A549 (cell line): ENCODE results near the gene MAPKAPK3. TPM values are rescaled to one million over a fixed set of nuclear protein-coding genes. Genes with fewer than 3 reads are reported as not detected.

Experiments
- ATAC-seq, 2 experiments: fragments of 200-7000 bp in 1 of 2; fragments of >200 bp in 1 of 2; cut with Nextera tagmentation in 1 of 2; cut with Tn5 transposase in 1 of 2; 3 replicates each; pipeline versions ENCODE4 v1.8.0 to v1.9.1; 2018 to 2020; ENCODE audit warnings: mild to moderate bottlenecking in 1 of 2, moderate library complexity in 1 of 2
- CTCF ChIA-PET: fragments of 300-600 bp; sonication (Branson Sonifier 250); formaldehyde crosslinking; extraction: SDS; loops from one replicate; lab custom pipeline; 2021; ENCODE audit warnings: antibody characterized with exemption, inconsistent platforms; lab: Yijun Ruan, JAX
- POLR2A ChIA-PET: fragments of 350-600 bp; formaldehyde crosslinking; extraction: SDS; loops from one replicate; lab custom pipeline; 2021; ENCODE audit warnings: antibody characterized with exemption, inconsistent platforms; lab: Yijun Ruan, JAX
- DNase-seq, 2 experiments: peaks; one replicate each; pipeline versions ENCODE4 v3.0.0 to v3.0.0-alpha.2; 2011 to 2016; ENCODE audit warnings: low read depth in 1 of 2, low spot score in 1 of 2
- FAIRE-seq: peaks from 2 replicates; lab custom pipeline; 2011; peaks lifted over from hg19 to GRCh38; lab: Jason Lieb, UNC
- H3K27ac ChIP-seq, 2 experiments: fragments of >200 bp; sonication (Bioruptor Twin); formaldehyde crosslinking; 3 replicates each; pipeline ENCODE4 v1.5.1; 2016 to 2017
- H3K4me1 ChIP-seq: fragments of >200 bp; sonication (Bioruptor Twin); formaldehyde crosslinking; 3 replicates; pipeline ENCODE4 v1.6.1; 2016
- H3K4me2 ChIP-seq: fragments of >200 bp; sonication (Bioruptor Twin); formaldehyde crosslinking; 3 replicates; pipeline ENCODE4 v1.6.1; 2016
- H3K4me3 ChIP-seq: fragments of >200 bp; sonication (Bioruptor Twin); formaldehyde crosslinking; 3 replicates; pipeline ENCODE4 v1.5.1; 2016
- H3K9me3 ChIP-seq: fragments of >200 bp; sonication (Bioruptor Twin); formaldehyde crosslinking; 3 replicates; pipeline ENCODE4 v1.6.1; 2016
- BHLHE40 ChIP-seq: IDR thresholded peaks from 2 replicates; pipeline ENCODE4 v1.6.1; 2012; ENCODE audit warnings: low read depth, low read length, inconsistent platforms
- CBX2 ChIP-seq: fragments of 200-600 bp; sonication (generic); IDR thresholded peaks from 2 replicates; pipeline ENCODE4 v1.6.1; 2016; ENCODE audit warnings: low read depth, mild to moderate bottlenecking, borderline replicate concordance
- CBX8 ChIP-seq: fragments of 200-600 bp; sonication (generic); IDR thresholded peaks from 2 replicates; pipeline ENCODE4 v1.6.1; 2016
- CEBPB ChIP-seq, 2 experiments: fragments of >200 bp in 1 of 2; sonication (Bioruptor Twin) in 1 of 2; formaldehyde crosslinking in 1 of 2; IDR thresholded peaks; 2 replicates each; pipeline ENCODE4 v1.6.1; 2012 to 2016
- EHF ChIP-seq: fragments of 250-450 bp; sonication (Bioruptor Pico); IDR thresholded peaks from 2 replicates; pipeline ENCODE4 v1.5.0; 2020; ENCODE audit warnings: mild to moderate bottlenecking
- ELK1 ChIP-seq: fragments of 150-350 bp; IDR thresholded peaks from 2 replicates; pipeline ENCODE4 v1.6.1; 2014; ENCODE audit warnings: low read depth, mild to moderate bottlenecking, low read length
- ESRRA ChIP-seq: fragments of 150-350 bp; IDR thresholded peaks from 2 replicates; pipeline ENCODE4 v1.6.1; 2014; ENCODE audit warnings: mild to moderate bottlenecking, low read length, borderline replicate concordance
- FOSB ChIP-seq: fragments of 250-450 bp; sonication (Bioruptor Pico); IDR thresholded peaks from 2 replicates; pipeline ENCODE4 v1.5.0; 2020; ENCODE audit warnings: mild to moderate bottlenecking, moderate library complexity
- HDAC2 ChIP-seq: fragments of 200-600 bp; sonication (generic); IDR thresholded peaks from 2 replicates; pipeline ENCODE4 v1.6.1; 2016
- HMGXB4 ChIP-seq: fragments of 250-450 bp; sonication (Bioruptor Pico); IDR thresholded peaks from 2 replicates; pipeline ENCODE4 v1.5.0; 2021; ENCODE audit warnings: mild to moderate bottlenecking, moderate library complexity, borderline replicate concordance
- HOXA7 ChIP-seq: fragments of 250-450 bp; sonication (Bioruptor Pico); IDR thresholded peaks from 2 replicates; pipeline ENCODE4 v1.5.0; 2020; ENCODE audit warnings: mild to moderate bottlenecking, moderate library complexity
- JUN ChIP-seq, 2 experiments: fragments of >200 bp; sonication (Bioruptor Twin); formaldehyde crosslinking; IDR thresholded peaks; 2 replicates in 1 of 2; 3 replicates in 1 of 2; pipeline ENCODE4 v1.6.1; 2016 to 2017
- KDM5A ChIP-seq: fragments of 200-600 bp; sonication (generic); IDR thresholded peaks from 2 replicates; pipeline ENCODE4 v1.6.1; 2016; ENCODE audit warnings: antibody characterized with exemption, mild to moderate bottlenecking
- MYC ChIP-seq: IDR thresholded peaks from 2 replicates; pipeline ENCODE4 v1.6.1; 2012; ENCODE audit warnings: mild to moderate bottlenecking, inconsistent platforms, low read length, improper control_type of control experiment, borderline replicate concordance
- NFE2L2 ChIP-seq: fragments of 150-350 bp; conservative IDR thresholded peaks from 2 replicates; pipeline ENCODE4 v1.6.1; 2014; ENCODE audit warnings: low read length
- PHF8 ChIP-seq: fragments of 200-600 bp; sonication (generic); IDR thresholded peaks from 2 replicates; pipeline ENCODE4 v1.6.1; 2016; ENCODE audit warnings: low read depth, mild to moderate bottlenecking, antibody characterized with exemption, moderate library complexity, borderline replicate concordance
- SMC3 ChIP-seq: fragments of >200 bp; sonication (Bioruptor Twin); formaldehyde crosslinking; IDR thresholded peaks from 3 replicates; pipeline ENCODE4 v1.6.1; 2018; ENCODE audit warnings: inconsistent platforms
- SREBF2 ChIP-seq: fragments of 450-650 bp; IDR thresholded peaks from 2 replicates; pipeline ENCODE4 v1.6.1; 2014; ENCODE audit warnings: mild to moderate bottlenecking, moderate library complexity
- ZFP36 ChIP-seq: fragments of 450-650 bp; IDR thresholded peaks from 2 replicates; pipeline ENCODE4 v1.6.1; 2014; ENCODE audit warnings: borderline replicate concordance; ENCODE audit not compliant: partially characterized antibody
- ZNF302 ChIP-seq: fragments of 250-450 bp; sonication (Bioruptor Pico); IDR thresholded peaks from 2 replicates; pipeline ENCODE4 v1.9.0; 2021; ENCODE audit warnings: inconsistent platforms, mild to moderate bottlenecking, moderate library complexity
- WGBS: methylation state at CpG from one replicate; pipeline ENCODE4 v1.1.6; 2017; ENCODE audit errors: missing lambda C conversion rate; 5-methylcytosine and 5-hydroxymethylcytosine counted together
- polyA plus RNA-seq, 4 experiments: library from polyadenylated mRNA; depleted of rRNA in 3 of 4; stranded (reverse); fragments of >200 nt; fragmentation: RNase III in 1 of 4; extraction: RNeasy Plus Mini Kit Qiagen cat#74134 plus additional on column Dnase treatment in 1 of 4; gene quantifications; 2 replicates in 3 of 4; 3 replicates in 1 of 4; pipeline ENCODE4 v1.2.3, GENCODE V29; 2011 to 2017
- TF ChIP-seq, protein P1 (sequence below): fragments of 250-450 bp; sonication (Bioruptor Pico); IDR thresholded peaks from 2 replicates; pipeline ENCODE4 v1.5.0; 2020; ENCODE audit warnings: low read depth, mild to moderate bottlenecking, moderate library complexity
- TF ChIP-seq, protein P2 (sequence below): fragments of >200 bp; sonication (Bioruptor Twin); formaldehyde crosslinking; IDR thresholded peaks from 3 replicates; pipeline ENCODE4 v1.5.1; 2016
- TF ChIP-seq, protein P3 (sequence below): fragments of 200-600 bp; sonication (generic); IDR thresholded peaks from 2 replicates; pipeline ENCODE4 v1.6.1; 2016; ENCODE audit warnings: antibody characterized with exemption, mild to moderate bottlenecking, moderate library complexity
- TF ChIP-seq, protein P4 (sequence below): IDR thresholded peaks from 2 replicates; pipeline ENCODE4 v1.6.1; 2012

The MAPKAPK3 gene
- polyA plus RNA-seq, 2 of the 4 experiments (the other 2 are of a cell fraction) = 14.6 to 16.5 TPM

GRCh38 chr3:50657816-50658215 lies 40.9 kb downstream of the MAPKAPK3 start:
- Histone ChIP-seq H3K27ac (no peak overlapping the region), H3K4me1 (peaks cover under 1% of the 10 kb centered on the region; the same call in 2 of the 3 replicates), H3K9me3 (no peaks in the 10 kb centered on the region), H3K4me3 (no peak overlapping the region), H3K4me2 (no peak overlapping the region)
- POLR2A ChIA-PET = no interaction called here
- CTCF ChIA-PET = no interaction called here
- TF ChIP-seq MYC (no peak), ESRRA (no peak), CEBPB (IDR thresholded peaks at IDR 0.05) (no peak), HOXA7 (CRISPR knock-in tag) (no peak), HDAC2 (no peak), CBX2 (no peak), ZFP36 (no peak), CBX8 (no peak), EHF (CRISPR knock-in tag) (no peak)
- WGBS = 74% methylated on average over 3 of the region's 3 CpGs
- ATAC-seq (no peak), FAIRE-seq (no peak), DNase-seq (no peak)

DNA sequence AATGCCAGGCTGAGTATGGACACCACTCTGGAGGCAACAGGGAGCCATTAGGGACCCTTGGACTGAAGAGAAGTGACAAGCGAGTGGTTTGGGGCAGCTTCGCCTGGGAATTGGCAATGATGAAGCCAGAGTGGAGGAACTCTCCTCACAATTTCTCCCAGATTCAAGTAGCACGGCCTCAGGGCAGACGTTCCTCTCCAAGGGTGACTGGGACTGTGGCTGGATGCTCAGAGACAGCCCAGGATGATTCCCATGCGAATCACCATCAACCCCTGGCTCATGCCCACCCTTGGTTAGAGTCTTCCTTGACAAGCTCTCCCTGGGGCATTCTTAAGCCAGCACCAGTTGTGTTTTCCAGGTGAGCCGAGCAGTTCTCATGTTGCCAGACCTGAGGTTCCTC lies 41.5 kb downstream of the MAPKAPK3 start:
- POLR2A ChIA-PET = no interaction called here
- DNase-seq (no peak), ATAC-seq (no peak), FAIRE-seq (no peak)
- no peak overlapping the region for H3K4me3 ChIP-seq
- CTCF ChIA-PET = interaction anchor here (1.1 kb wide), 1 partner anchor 9 kb away, joined by 3 read pairs; no protein-coding TSS in a partner anchor
- H3K27ac ChIP-seq = no peak overlapping the region
- H3K4me2 ChIP-seq = no peak overlapping the region
- WGBS = 64% methylated on average over 5 of the region's 6 CpGs
- H3K9me3 ChIP-seq = no peaks in the 10 kb centered on the region
- peaks cover 7% of the 10 kb centered on the region; the same call in 2 of the 3 replicates for H3K4me1 ChIP-seq
- TF ChIP-seq HOXA7 (CRISPR knock-in tag) = no peak
- TF ChIP-seq PHF8 = no peak
- TF ChIP-seq, protein P1, sequence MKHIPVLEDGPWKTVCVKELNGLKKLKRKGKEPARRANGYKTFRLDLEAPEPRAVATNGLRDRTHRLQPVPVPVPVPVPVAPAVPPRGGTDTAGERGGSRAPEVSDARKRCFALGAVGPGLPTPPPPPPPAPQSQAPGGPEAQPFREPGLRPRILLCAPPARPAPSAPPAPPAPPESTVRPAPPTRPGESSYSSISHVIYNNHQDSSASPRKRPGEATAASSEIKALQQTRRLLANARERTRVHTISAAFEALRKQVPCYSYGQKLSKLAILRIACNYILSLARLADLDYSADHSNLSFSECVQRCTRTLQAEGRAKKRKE (CRISPR knock-in tag) = no peak
- TF ChIP-seq BHLHE40 = no peak
- no peak for TF ChIP-seq ZNF302 (CRISPR knock-in tag)
- no peak for TF ChIP-seq CEBPB (IDR thresholded peaks at IDR 0.05)
- no peak for TF ChIP-seq ELK1
- TF ChIP-seq HMGXB4 (CRISPR knock-in tag) = no peak
- no peak for TF ChIP-seq JUN (IDR thresholded peaks at IDR 0.05)
- no peak for TF ChIP-seq SMC3
- TF ChIP-seq NFE2L2 = no peak
- TF ChIP-seq, protein P2, sequence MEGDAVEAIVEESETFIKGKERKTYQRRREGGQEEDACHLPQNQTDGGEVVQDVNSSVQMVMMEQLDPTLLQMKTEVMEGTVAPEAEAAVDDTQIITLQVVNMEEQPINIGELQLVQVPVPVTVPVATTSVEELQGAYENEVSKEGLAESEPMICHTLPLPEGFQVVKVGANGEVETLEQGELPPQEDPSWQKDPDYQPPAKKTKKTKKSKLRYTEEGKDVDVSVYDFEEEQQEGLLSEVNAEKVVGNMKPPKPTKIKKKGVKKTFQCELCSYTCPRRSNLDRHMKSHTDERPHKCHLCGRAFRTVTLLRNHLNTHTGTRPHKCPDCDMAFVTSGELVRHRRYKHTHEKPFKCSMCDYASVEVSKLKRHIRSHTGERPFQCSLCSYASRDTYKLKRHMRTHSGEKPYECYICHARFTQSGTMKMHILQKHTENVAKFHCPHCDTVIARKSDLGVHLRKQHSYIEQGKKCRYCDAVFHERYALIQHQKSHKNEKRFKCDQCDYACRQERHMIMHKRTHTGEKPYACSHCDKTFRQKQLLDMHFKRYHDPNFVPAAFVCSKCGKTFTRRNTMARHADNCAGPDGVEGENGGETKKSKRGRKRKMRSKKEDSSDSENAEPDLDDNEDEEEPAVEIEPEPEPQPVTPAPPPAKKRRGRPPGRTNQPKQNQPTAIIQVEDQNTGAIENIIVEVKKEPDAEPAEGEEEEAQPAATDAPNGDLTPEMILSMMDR = no peak
- TF ChIP-seq, protein P3, sequence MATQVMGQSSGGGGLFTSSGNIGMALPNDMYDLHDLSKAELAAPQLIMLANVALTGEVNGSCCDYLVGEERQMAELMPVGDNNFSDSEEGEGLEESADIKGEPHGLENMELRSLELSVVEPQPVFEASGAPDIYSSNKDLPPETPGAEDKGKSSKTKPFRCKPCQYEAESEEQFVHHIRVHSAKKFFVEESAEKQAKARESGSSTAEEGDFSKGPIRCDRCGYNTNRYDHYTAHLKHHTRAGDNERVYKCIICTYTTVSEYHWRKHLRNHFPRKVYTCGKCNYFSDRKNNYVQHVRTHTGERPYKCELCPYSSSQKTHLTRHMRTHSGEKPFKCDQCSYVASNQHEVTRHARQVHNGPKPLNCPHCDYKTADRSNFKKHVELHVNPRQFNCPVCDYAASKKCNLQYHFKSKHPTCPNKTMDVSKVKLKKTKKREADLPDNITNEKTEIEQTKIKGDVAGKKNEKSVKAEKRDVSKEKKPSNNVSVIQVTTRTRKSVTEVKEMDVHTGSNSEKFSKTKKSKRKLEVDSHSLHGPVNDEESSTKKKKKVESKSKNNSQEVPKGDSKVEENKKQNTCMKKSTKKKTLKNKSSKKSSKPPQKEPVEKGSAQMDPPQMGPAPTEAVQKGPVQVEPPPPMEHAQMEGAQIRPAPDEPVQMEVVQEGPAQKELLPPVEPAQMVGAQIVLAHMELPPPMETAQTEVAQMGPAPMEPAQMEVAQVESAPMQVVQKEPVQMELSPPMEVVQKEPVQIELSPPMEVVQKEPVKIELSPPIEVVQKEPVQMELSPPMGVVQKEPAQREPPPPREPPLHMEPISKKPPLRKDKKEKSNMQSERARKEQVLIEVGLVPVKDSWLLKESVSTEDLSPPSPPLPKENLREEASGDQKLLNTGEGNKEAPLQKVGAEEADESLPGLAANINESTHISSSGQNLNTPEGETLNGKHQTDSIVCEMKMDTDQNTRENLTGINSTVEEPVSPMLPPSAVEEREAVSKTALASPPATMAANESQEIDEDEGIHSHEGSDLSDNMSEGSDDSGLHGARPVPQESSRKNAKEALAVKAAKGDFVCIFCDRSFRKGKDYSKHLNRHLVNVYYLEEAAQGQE = no peak
- TF ChIP-seq KDM5A = no peak
- TF ChIP-seq ZFP36 = no peak
- TF ChIP-seq, protein P4, sequence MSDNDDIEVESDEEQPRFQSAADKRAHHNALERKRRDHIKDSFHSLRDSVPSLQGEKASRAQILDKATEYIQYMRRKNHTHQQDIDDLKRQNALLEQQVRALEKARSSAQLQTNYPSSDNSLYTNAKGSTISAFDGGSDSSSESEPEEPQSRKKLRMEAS = no peak
- no peak for TF ChIP-seq MYC
- no peak for TF ChIP-seq FOSB (CRISPR knock-in tag)
- TF ChIP-seq SREBF2 = no peak
